ENCODE data around the gene LMF1. TPM values are rescaled to one million over a fixed set of nuclear protein-coding genes. Genes with fewer than 3 reads are reported as not detected.
"Not testable (repeated sequence)": the region's sequence is repeated elsewhere in the genome, so short reads cannot be mapped to it uniquely, and the experiment has no call there.

The LMF1 gene
- total RNA-seq, 1 donor from 2014 or later = 32.1 TPM

- DNase-seq (ENCODE audit: low spot score) = no peak
Observed at GRCh38 chr16:850668-851067, 120.1 kb downstream of the LMF1 start.

GRCh38 chr16:848510-849253 is 122.1 kb downstream of the LMF1 start:
- no peak for DNase-seq (ENCODE audit: low spot score)

GRCh38 chr16:847681-848445 is 122.9 kb downstream of the LMF1 start:
- no peak for DNase-seq (ENCODE audit: low spot score)

- DNase-seq (ENCODE audit: low spot score) = no peak
Observed at GRCh38 chr16:847151-847550, 123.6 kb downstream of the LMF1 start.

- no peak for DNase-seq (ENCODE audit: low spot score)
Observed at GRCh38 chr16:845351-845745, 125.4 kb downstream of the LMF1 start.

- no peak for DNase-seq (ENCODE audit: low spot score)
Observed at GRCh38 chr16:844638-845350, 126.0 kb downstream of the LMF1 start.

GRCh38 chr16:843771-844170 is 127.0 kb downstream of the LMF1 start:
- no peak for DNase-seq (ENCODE audit: low spot score)

- no peak for DNase-seq (ENCODE audit: low spot score)
Observed at GRCh38 chr16:842711-843560, 127.8 kb downstream of the LMF1 start.

GRCh38 chr16:842061-842476 is 128.7 kb downstream of the LMF1 start:
- DNase-seq (ENCODE audit: low spot score) = no peak

- DNase-seq (ENCODE audit: low spot score) = no peak
Observed at GRCh38 chr16:841455-842060, 129.2 kb downstream of the LMF1 start.

- no peak for DNase-seq (ENCODE audit: low spot score)
Observed at GRCh38 chr16:840561-841454, 130.0 kb downstream of the LMF1 start.

- no peak for DNase-seq (ENCODE audit: low spot score)
Observed at GRCh38 chr16:839643-840408, 131.0 kb downstream of the LMF1 start.

GRCh38 chr16:838741-839140 is 132.0 kb downstream of the LMF1 start:
- DNase-seq (ENCODE audit: low spot score) = no peak

GRCh38 chr16:836822-837221 is 134.0 kb downstream of the LMF1 start:
- DNase-seq (ENCODE audit: low spot score) = not testable (repeated sequence)

- DNase-seq (ENCODE audit: low spot score) = no peak
Observed at GRCh38 chr16:836221-836620, 134.6 kb downstream of the LMF1 start.

- DNase-seq (ENCODE audit: low spot score) = no peak
Observed at GRCh38 chr16:835373-835772, 135.4 kb downstream of the LMF1 start.

GRCh38 chr16:833411-833810 is 137.4 kb downstream of the LMF1 start:
- DNase-seq (ENCODE audit: low spot score) = no peak

- no peak for DNase-seq (ENCODE audit: low spot score)
Observed at GRCh38 chr16:832652-833336, 138.0 kb downstream of the LMF1 start.
